B cell (primary cell): ENCODE data around the gene ACSF2. TPM values are rescaled to one million over a fixed set of nuclear protein-coding genes. Genes with fewer than 3 reads are reported as not detected.

Experiments used
- ATAC-seq: fragments of 200-7000 bp; cut with Tn5 transposase; one replicate; pipeline ENCODE4 v1.10.0; 2021; ENCODE audit warnings: low read depth, mild to moderate bottlenecking, moderate number of reproducible peaks, moderate library complexity
- CTCF ChIA-PET: fragments of 350-600 bp; sonication (Branson Sonifier 250); formaldehyde crosslinking; loops from one replicate; lab custom pipeline; 2021; ENCODE audit warnings: antibody characterized with exemption, inconsistent platforms; lab: Charles Lee
- POLR2A ChIA-PET: fragments of 350-600 bp; sonication (Branson Sonifier 250); formaldehyde crosslinking; loops from one replicate; lab custom pipeline; 2021; ENCODE audit warnings: antibody characterized with exemption; lab: Charles Lee
- DNase-seq: peaks from one replicate; pipeline ENCODE4 v3.0.0; 2013
- H2AFZ ChIP-seq: 2 replicates; pipeline ENCODE4 v1.6.1; 2012; ENCODE audit warnings: mild to moderate bottlenecking, low read depth, low read length; ENCODE audit not compliant: insufficient read depth, poor library complexity, severe bottlenecking
- H3K27ac ChIP-seq, 2 donors: 1 replicate in 1 of 2; 2 replicates in 1 of 2; pipeline ENCODE4 v1.5.1; 2012 to 2013; ENCODE audit warnings: low read length in 2 of 2, mild to moderate bottlenecking in 2 of 2, moderate library complexity in 1 of 2
- H3K27me3 ChIP-seq, 4 experiments: fragments of 200-600 bp in 1 of 4; sonication (generic) in 1 of 4; replicated peaks in 1 of 4; 1 replicate in 2 of 4; 2 replicates in 2 of 4; pipeline versions ENCODE4 v1.6.1 to v1.7.0; 2013 to 2016; ENCODE audit warnings: low read length in 3 of 4, mild to moderate bottlenecking in 2 of 4, mixed read lengths in 1 of 4, moderate library complexity in 1 of 4; ENCODE audit not compliant: insufficient read depth in 4 of 4, control insufficient read depth in 3 of 4; ENCODE audit errors: control extremely low read depth in 1 of 4
- H3K36me3 ChIP-seq, 2 experiments: replicated peaks in 1 of 2; 1 replicate in 1 of 2; 2 replicates in 1 of 2; pipeline versions ENCODE4 v1.6.1 to v1.7.1; 2013; ENCODE audit warnings: low read length in 1 of 2; ENCODE audit not compliant: insufficient read depth in 2 of 2, control insufficient read depth in 1 of 2; ENCODE audit errors: control extremely low read depth in 1 of 2, extremely low read depth in 1 of 2
- H3K4me1 ChIP-seq, 2 donors: fragments of 200-600 bp in 1 of 2; sonication (generic) in 1 of 2; 1 replicate in 1 of 2; 2 replicates in 1 of 2; pipeline versions ENCODE4 v1.5.1 to v1.6.1; 2013 to 2017; ENCODE audit warnings: low read length in 2 of 2; ENCODE audit not compliant: control insufficient read depth in 2 of 2, insufficient read depth in 2 of 2
- H3K4me2 ChIP-seq: replicated peaks from 2 replicates; pipeline ENCODE3; 2012; ENCODE audit warnings: mild to moderate bottlenecking, low read depth, low read length; ENCODE audit not compliant: poor library complexity, severe bottlenecking
- H3K4me3 ChIP-seq, 5 experiments: fragments of 200-600 bp in 1 of 5; sonication (generic) in 1 of 5; 1 replicate in 3 of 5; 2 replicates in 2 of 5; pipeline versions ENCODE4 v1.5.1 to v1.7.0; 2011 to 2016; ENCODE audit warnings: low read length in 4 of 5, mild to moderate bottlenecking in 4 of 5, low read depth in 2 of 5, control low read depth in 1 of 5, moderate library complexity in 1 of 5; ENCODE audit not compliant: insufficient read depth in 1 of 5; ENCODE audit errors: control extremely low read depth in 1 of 5, extremely low read depth in 1 of 5
- H3K79me2 ChIP-seq: fragments of 200-600 bp; sonication (generic); one replicate; pipeline ENCODE4 v1.6.0; 2016; ENCODE audit warnings: low read length; ENCODE audit not compliant: control insufficient read depth, insufficient read depth
- H3K9ac ChIP-seq: fragments of 200-600 bp; sonication (generic); 2 replicates; pipeline ENCODE4 v1.6.1; 2017; ENCODE audit warnings: mild to moderate bottlenecking, low read length, moderate library complexity
- H3K9me3 ChIP-seq, 3 donors: one replicate each; pipeline versions ENCODE4 v1.6.1 to v1.7.1; 2013; ENCODE audit warnings: low read length in 2 of 3; ENCODE audit not compliant: control insufficient read depth in 2 of 3, insufficient read depth in 1 of 3; ENCODE audit errors: control extremely low read depth in 1 of 3
- H4K20me1 ChIP-seq: 2 replicates; pipeline ENCODE4 v1.6.0; 2012; ENCODE audit warnings: mild to moderate bottlenecking, low read length; ENCODE audit not compliant: insufficient read depth, control insufficient read depth, poor library complexity, severe bottlenecking
- H3K27ac Mint-ChIP-seq: one replicate; pipeline ENCODE4 v1.8.0; 2021; ENCODE audit warnings: mixed read lengths
- H3K27me3 Mint-ChIP-seq: one replicate; pipeline ENCODE4 v1.8.0; 2021; ENCODE audit warnings: mixed read lengths
- H3K4me1 Mint-ChIP-seq: one replicate; pipeline ENCODE4 v1.8.0; 2021; ENCODE audit warnings: mixed read lengths
- H3K4me3 Mint-ChIP-seq: one replicate; pipeline ENCODE4 v1.8.0; 2021; ENCODE audit warnings: mixed read lengths
- H3K9me3 Mint-ChIP-seq: one replicate; pipeline ENCODE4 v1.8.0; 2022; ENCODE audit warnings: mixed read lengths; ENCODE audit not compliant: insufficient read depth
- CTCF ChIP-seq: fragments of 200-600 bp; IDR thresholded peaks from one replicate; pipeline ENCODE4 v1.8.0; 2022; ENCODE audit warnings: antibody characterized with exemption, mild to moderate bottlenecking
- EZH2 ChIP-seq: IDR thresholded peaks from 2 replicates; pipeline ENCODE4 v1.6.1; 2012; ENCODE audit warnings: borderline replicate concordance, low read depth, mild to moderate bottlenecking, moderate library complexity, low read length; ENCODE audit not compliant: insufficient read depth, poor library complexity, severe bottlenecking
- WGBS: methylation state at CpG from one replicate; pipeline ENCODE4 v1.1.5; 2013; ENCODE audit warnings: missing lambda C conversion rate; ENCODE audit not compliant: insufficient coverage; 5-methylcytosine and 5-hydroxymethylcytosine counted together
- intact Hi-C: fragments of 100-400 bp; cut with micrococcal nuclease; formaldehyde crosslinking; loops from one replicate; pipeline ENCODE4 v1.10.0; 2022
- polyA plus RNA-seq: library from polyadenylated mRNA; depleted of rRNA; stranded (reverse); fragments of >200 nt; gene quantifications from 2 replicates; pipeline ENCODE4 v1.2.3, GENCODE V29; 2012
- total RNA-seq, 2 donors: library from RNA; stranded (reverse); fragments of 120-200 nt in 1 of 2; gene quantifications; 1 replicate in 1 of 2; 2 replicates in 1 of 2; pipeline versions ENCODE4 v1.2.3 to v1.2.4, GENCODE V29; 2013 to 2022

The ACSF2 gene
- total and polyA plus RNA-seq, 2 donors (not counting 1 experiment from before 2014, with no cell fraction given) = 59.6 to 66.1 TPM

DNA sequence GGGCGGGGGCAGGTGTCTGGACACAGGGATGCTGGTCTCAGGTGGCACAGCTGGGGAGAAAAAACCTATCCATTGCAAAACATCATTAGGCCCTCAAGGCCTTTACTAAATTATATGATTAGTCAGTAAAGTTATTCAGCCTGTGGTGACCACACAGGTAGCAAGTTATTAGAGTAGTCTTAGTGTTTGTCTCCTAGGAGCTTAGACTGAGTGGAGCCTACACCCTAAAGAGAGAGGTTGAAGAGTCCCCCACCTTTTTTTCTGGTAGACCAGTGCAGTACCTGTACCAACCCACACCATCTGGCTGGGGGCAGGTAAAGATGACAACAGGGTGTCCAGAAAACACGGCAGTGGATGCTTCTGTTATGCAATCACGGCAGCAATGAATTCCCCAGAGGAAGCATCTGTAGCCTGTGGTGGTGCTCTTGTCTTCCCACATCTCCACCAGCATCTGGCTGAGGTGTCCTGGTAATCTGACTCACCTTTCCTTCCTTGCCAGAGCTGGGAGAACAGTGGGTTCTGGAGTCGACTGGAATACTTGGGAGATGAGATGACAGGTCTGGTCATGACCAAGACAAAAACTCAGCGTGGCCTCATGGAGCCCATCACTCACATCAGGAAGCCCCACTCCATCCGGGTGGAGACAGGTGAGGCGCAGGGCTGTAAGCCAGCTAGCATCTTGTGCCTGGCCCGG, 93.3 kb downstream of the ACSF2 start:
- intact Hi-C loops = no loop called here
- Mint-ChIP-seq H3K4me1 (no peaks in the 10 kb centered on the region), H3K27me3 (no peaks in the 10 kb centered on the region), H3K4me3 (no peak overlapping the region), H3K9me3 (no peaks in the 10 kb centered on the region), H3K27ac (no peak overlapping the region)
- ATAC-seq = no peak
- Histone ChIP-seq H3K9me3 (no peaks in the 10 kb centered on the region), H3K79me2 (no peaks in the 10 kb centered on the region), H3K4me3 (no peak overlapping the region), H2AFZ (no peak overlapping the region), H3K4me2 (no peak overlapping the region), H3K27ac (no peak overlapping the region), H3K36me3 (no peaks in the 10 kb centered on the region), H3K27me3 (no peaks in the 10 kb centered on the region), H4K20me1 (no peaks in the 10 kb centered on the region), H3K9ac (no peak overlapping the region), H3K4me1 (no peaks in the 10 kb centered on the region)
- ChIA-PET POLR2A (no interaction called here), CTCF (interaction anchor here (1.1 kb wide), 1 partner anchor 18 kb away, joined by 3 read pairs; no protein-coding TSS in a partner anchor)
- WGBS = 86% methylated on average over 6 of the region's 8 CpGs
- no peak for DNase-seq
- TF ChIP-seq CTCF (no peak), EZH2 (no peak)

DNA sequence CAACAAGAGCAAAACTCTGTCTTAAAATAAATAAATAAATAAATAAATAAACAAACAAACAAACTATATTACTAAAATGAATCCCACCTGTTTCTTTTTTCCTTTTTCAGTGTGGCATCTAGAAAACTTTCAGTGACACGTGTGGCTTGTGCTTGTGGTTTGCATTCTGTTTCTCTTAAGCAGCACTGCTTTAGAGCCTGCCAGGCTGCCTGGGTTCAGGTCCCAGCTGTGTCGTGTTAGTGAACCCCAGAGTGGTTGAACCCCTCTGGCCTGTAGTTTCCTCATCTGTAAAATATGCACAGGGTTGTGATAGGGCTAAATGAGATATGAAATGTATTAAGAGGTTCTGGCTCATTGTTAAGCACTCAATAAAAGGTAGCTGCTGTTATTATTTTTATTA, 94.5 kb downstream of the ACSF2 start:
- H3K9me3 Mint-ChIP-seq = no peaks in the 10 kb centered on the region
- CTCF ChIA-PET = interaction anchor here (1.1 kb wide), 1 partner anchor 19 kb away, joined by 3 read pairs; no protein-coding TSS in a partner anchor
- no peak for ATAC-seq

More for the DNA sequence above, 94.5 kb downstream of the ACSF2 start:
- Mint-ChIP-seq H3K27me3 (no peaks in the 10 kb centered on the region), H3K4me1 (no peaks in the 10 kb centered on the region), H3K4me3 (no peak overlapping the region), H3K27ac (no peak overlapping the region)
- Histone ChIP-seq H3K9me3 (no peaks in the 10 kb centered on the region), H3K4me3 (no peak overlapping the region), H3K9ac (no peak overlapping the region), H3K4me1 (no peaks in the 10 kb centered on the region), H3K4me2 (no peak overlapping the region), H3K36me3 (no peaks in the 10 kb centered on the region), H4K20me1 (no peaks in the 10 kb centered on the region), H3K27me3 (no peaks in the 10 kb centered on the region), H2AFZ (no peak overlapping the region), H3K79me2 (no peaks in the 10 kb centered on the region), H3K27ac (no peak overlapping the region)
- no peak for DNase-seq
- intact Hi-C loops = no loop called here
- POLR2A ChIA-PET = no interaction called here
- 86% methylated on average over 1 of the region's 2 CpGs for WGBS
- TF ChIP-seq EZH2 (no peak), CTCF (no peak)
